Endothelial cell of umbilical vein (primary cell): Measurements from ENCODE around the gene JTB. TPM values are rescaled to one million over a fixed set of nuclear protein-coding genes. Genes with fewer than 3 reads are reported as not detected.

Experiments
- BruUV-seq: library from RNA; stranded (reverse); fragments of 400-500 nt; replicated peaks from 2 replicates; lab custom pipeline; 2021; lab: Mats Ljungman, UMichigan
- CTCF ChIA-PET: fragments of 300-600, 350-600 bp; sonication (Branson Sonifier 250); formaldehyde crosslinking; loops from one replicate; lab custom pipeline; 2021; ENCODE audit warnings: antibody characterized with exemption, inconsistent platforms; lab: Charles Lee
- POLR2A ChIA-PET: fragments of 300-600, 350-600 bp; sonication (Branson Sonifier 250); formaldehyde crosslinking; loops from one replicate; lab custom pipeline; 2021; ENCODE audit warnings: antibody characterized with exemption, inconsistent platforms; lab: Charles Lee
- DNase-seq: peaks from one replicate; pipeline ENCODE4 v3.0.0-alpha.2; 2011; ENCODE audit warnings: low read depth, low spot score
- FAIRE-seq: peaks from 2 replicates; lab custom pipeline; 2011; peaks lifted over from hg19 to GRCh38; lab: Jason Lieb, UNC
- H2AFZ ChIP-seq: 2 replicates; pipeline ENCODE4 v1.6.0; 2012; ENCODE audit warnings: low read depth, low read length, control low read depth, inconsistent platforms
- H3K27ac ChIP-seq: 2 replicates; pipeline ENCODE4 v1.5.1; 2011; ENCODE audit warnings: low read depth, mild to moderate bottlenecking, control low read depth, low read length, moderate library complexity; ENCODE audit not compliant: insufficient read depth
- H3K27me3 ChIP-seq, 2 experiments: 2 replicates each; pipeline versions ENCODE4 v1.6.0 to v1.6.1; 2011; ENCODE audit warnings: low read length in 2 of 2, mixed read lengths in 1 of 2; ENCODE audit not compliant: control insufficient read depth in 2 of 2, insufficient read depth in 2 of 2
- H3K36me3 ChIP-seq, 2 experiments: 2 replicates in 1 of 2; 3 replicates in 1 of 2; pipeline ENCODE4 v1.5.1; 2011; ENCODE audit warnings: low read length in 2 of 2, mild to moderate bottlenecking in 1 of 2, moderate library complexity in 1 of 2; ENCODE audit not compliant: control insufficient read depth in 2 of 2, insufficient read depth in 2 of 2; ENCODE audit errors: extremely low read depth in 1 of 2
- H3K4me1 ChIP-seq: 3 replicates; pipeline ENCODE4 v1.5.1; 2011; ENCODE audit warnings: mild to moderate bottlenecking, low read length; ENCODE audit not compliant: control insufficient read depth, insufficient read depth; ENCODE audit errors: extremely low read depth
- H3K4me2 ChIP-seq: 2 replicates; pipeline ENCODE4 v1.6.1; 2011; ENCODE audit warnings: low read length, control low read depth, mixed read lengths; ENCODE audit not compliant: insufficient read depth
- H3K4me3 ChIP-seq, 3 experiments: fragments of 200-600 bp in 1 of 3; sonication (generic), shearing (Covaris generic) in 1 of 3; replicated peaks in 1 of 3; 2 replicates each; pipeline ENCODE4 v1.5.1; 2011 to 2016; ENCODE audit warnings: control low read depth in 3 of 3, low read length in 3 of 3, mild to moderate bottlenecking in 2 of 3, inconsistent platforms in 1 of 3, low read depth in 1 of 3, moderate library complexity in 1 of 3; ENCODE audit not compliant: insufficient read depth in 1 of 3
- H3K79me2 ChIP-seq: 2 replicates; pipeline ENCODE4 v1.6.0; 2012; ENCODE audit warnings: low read length, inconsistent platforms; ENCODE audit not compliant: control insufficient read depth, insufficient read depth
- H3K9ac ChIP-seq: replicated peaks from 2 replicates; pipeline ENCODE3; 2011; ENCODE audit warnings: low read length, control low read depth; ENCODE audit not compliant: insufficient read depth; ENCODE audit errors: extremely low read depth
- H3K9me1 ChIP-seq: replicated peaks from 3 replicates; pipeline ENCODE4 v1.6.0; 2011; ENCODE audit warnings: mild to moderate bottlenecking, low read length; ENCODE audit not compliant: control insufficient read depth, insufficient read depth; ENCODE audit errors: extremely low read depth
- H3K9me3 ChIP-seq: replicated peaks from 2 replicates; pipeline ENCODE4 v1.5.1; 2012; ENCODE audit warnings: low read length, inconsistent platforms; ENCODE audit not compliant: control insufficient read depth, insufficient read depth
- H4K20me1 ChIP-seq: replicated peaks from 2 replicates; pipeline ENCODE3; 2011; ENCODE audit warnings: mild to moderate bottlenecking, low read length; ENCODE audit not compliant: control insufficient read depth, insufficient read depth; ENCODE audit errors: extremely low read depth
- EZH2 ChIP-seq: IDR thresholded peaks from 2 replicates; pipeline ENCODE4 v1.6.1; 2012; ENCODE audit warnings: borderline replicate concordance, low read depth, mild to moderate bottlenecking, moderate library complexity, low read length, inconsistent platforms; ENCODE audit not compliant: severe bottlenecking
- FOS ChIP-seq: IDR thresholded peaks from 2 replicates; pipeline ENCODE4 v1.6.1; 2011; ENCODE audit warnings: mild to moderate bottlenecking, low read length, moderate library complexity, borderline replicate concordance; ENCODE audit not compliant: insufficient read depth
- POLR2A ChIP-seq: IDR thresholded peaks from 2 replicates; pipeline ENCODE4 v1.6.1; 2012; ENCODE audit warnings: low read depth, mild to moderate bottlenecking, control low read depth, low read length
- POLR2AphosphoS5 ChIP-seq: IDR thresholded peaks from 2 replicates; pipeline ENCODE4 v1.6.1; 2012; ENCODE audit warnings: low read depth, mild to moderate bottlenecking, control low read depth, low read length, moderate library complexity; ENCODE audit not compliant: insufficient read depth
- dilution Hi-C: fragments of 300-500 bp; cut with MboI; formaldehyde crosslinking; loops from one replicate; pipeline ENCODE4 v1.15.0; 2019; ENCODE audit warnings: low sequenced_read_pairs; ENCODE audit not compliant: extremely low pct_ligation_motif_present
- intact Hi-C: fragments of 100-400 bp; cut with micrococcal nuclease; formaldehyde crosslinking; loops from one replicate; pipeline ENCODE4 v1.10.0; 2022
- polyA plus RNA-seq, 4 experiments: library from polyadenylated mRNA; depleted of rRNA in 3 of 4; stranded (reverse) in 3 of 4; unstranded in 1 of 4; fragments of >200 nt; gene quantifications; 2 replicates each; pipeline versions ENCODE4 v1.2.1 to v1.2.3, GENCODE V29; 2011 to 2012; ENCODE audit warnings: missing spikeins in 1 of 4
- total RNA-seq: library from RNA; stranded (reverse); gene quantifications from 2 replicates; pipeline ENCODE4 v1.2.3, GENCODE V29; 2021
- TF ChIP-seq, protein P1 (sequence below), 2 donors: IDR thresholded peaks; 1 replicate in 1 of 2; 2 replicates in 1 of 2; pipeline ENCODE4 v1.5.1; 2011; ENCODE audit warnings: low read length in 2 of 2, mild to moderate bottlenecking in 2 of 2, moderate library complexity in 2 of 2, control low read depth in 1 of 2, inconsistent platforms in 1 of 2, low read depth in 1 of 2; ENCODE audit not compliant: insufficient read depth in 1 of 2; ENCODE audit errors: extremely low read depth in 1 of 2
- TF ChIP-seq, protein P2 (sequence below): IDR thresholded peaks from 2 replicates; pipeline ENCODE4 v1.6.1; 2011; ENCODE audit not compliant: insufficient read depth, insufficient read length

The JTB gene
- total and polyA plus RNA-seq, 2 donors (not counting 3 experiments of a cell fraction or from before 2014, with no cell fraction given): 90.2 to 149 TPM

DNA sequence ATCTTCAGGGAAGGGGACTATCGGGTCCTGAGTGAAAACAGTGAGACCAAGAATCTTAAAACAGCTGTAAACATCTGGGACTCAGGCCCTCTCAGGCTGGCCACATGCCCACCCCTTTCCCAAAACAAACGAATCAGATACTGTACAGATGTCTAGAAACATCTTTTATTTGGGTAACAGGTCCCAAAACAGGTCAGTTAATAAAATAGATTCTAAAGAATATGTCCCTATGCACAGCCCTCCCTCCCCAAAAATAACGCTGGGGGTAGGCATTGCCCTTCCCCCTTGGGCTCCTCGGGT lies 18.6 kb downstream of the JTB start:
- H2AFZ ChIP-seq: peak overlapping the region; percentile 47
- ChIA-PET POLR2A (interaction anchor here (0.9 kb wide), 1 partner anchor 12 kb away, joined by 5 read pairs; the partner anchor contains the start of gene DENND4B), CTCF (interaction anchor here (1.5 to 4.2 kb wide), 4 partner anchors 8 to 22 kb away, joined by 4 to 25 read pairs (median 7); partner anchors contain the start of genes CREB3L4, DENND4B and JTB)
- no peaks in the 10 kb centered on the region for H3K9me1 ChIP-seq
- no peak overlapping the region for H3K4me3 ChIP-seq
- TF ChIP-seq FOS (no peak), POLR2AphosphoS5 (no peak), EZH2 (no peak)
- peak overlapping the region; percentile 31 for H3K4me2 ChIP-seq
- intact Hi-C loops (loop anchor here (1.0 kb wide), 4 partner anchors 13 to 36 kb away; partner anchors contain the start of genes DENND4B and JTB), dilution Hi-C loops (no loop called here)
- no peaks in the 10 kb centered on the region for H4K20me1 ChIP-seq
- DNase-seq (no peak), FAIRE-seq (no peak)
- H3K27me3 ChIP-seq: no peaks in the 10 kb centered on the region
- peaks cover 45% of the 10 kb centered on the region for H3K79me2 ChIP-seq
- no peak overlapping the region for H3K9ac ChIP-seq
- BruUV-seq: TSS peak; percentile 1
- H3K9me3 ChIP-seq: no peaks in the 10 kb centered on the region
- H3K36me3 ChIP-seq: peaks cover 0 to 15% of the 10 kb centered on the region in 2 experiments
- H3K27ac ChIP-seq: no peak overlapping the region
- H3K4me1 ChIP-seq: peaks cover 38% of the 10 kb centered on the region

DNA sequence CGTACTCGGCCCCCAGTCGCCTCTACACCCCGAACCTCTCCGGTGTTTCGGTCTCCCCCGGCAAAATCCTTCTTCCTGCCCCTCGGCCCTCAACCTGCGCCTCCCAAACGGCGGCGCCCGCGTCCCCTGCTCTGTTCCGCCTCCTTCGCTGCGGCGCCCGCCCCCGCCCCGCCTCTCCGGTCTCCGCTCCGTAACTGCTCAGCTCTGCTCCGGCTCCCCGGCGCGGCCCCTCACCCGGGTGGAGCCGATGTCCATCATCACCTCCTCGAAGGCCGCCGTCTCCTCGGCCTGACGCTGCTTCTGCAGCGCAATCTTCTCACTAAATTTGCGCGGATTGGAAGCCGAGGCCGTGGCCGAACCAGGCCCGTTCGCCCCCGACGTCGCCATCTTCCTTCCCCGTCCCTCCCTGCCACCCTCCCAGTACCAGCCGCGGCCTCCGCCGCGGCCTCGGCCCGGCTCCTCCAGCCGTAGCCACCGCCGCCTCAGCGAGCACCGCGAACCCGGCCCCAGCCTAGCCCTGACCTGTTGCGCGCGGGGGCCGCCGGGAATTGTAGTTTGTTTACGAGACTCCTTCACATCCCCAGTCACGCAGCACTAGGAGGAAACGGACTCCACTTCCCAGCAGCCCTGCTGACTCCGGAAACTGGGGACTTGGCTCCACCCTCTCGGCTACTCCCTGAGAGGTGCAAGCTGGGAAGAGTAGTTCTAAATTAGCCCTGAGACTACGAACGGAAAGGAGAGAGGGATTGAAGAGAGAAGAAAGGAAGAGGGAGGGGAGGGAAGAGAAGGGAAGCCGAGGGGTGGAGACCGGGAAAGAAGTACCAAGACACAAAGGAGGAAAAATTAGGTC lies 19.1 kb downstream of the JTB start, which contains the start of gene CRTC2:
CRTC2 (minus strand) TSS at position 502 of the 850 bp plus-strand sequence; CDS start at position 387, 115 bp downstream.
- no peaks in the 10 kb centered on the region for H3K9me3 ChIP-seq
- H3K9me1 ChIP-seq: no peaks in the 10 kb centered on the region
- peak within 1 kb of the TSS; percentile 72 for H3K4me2 ChIP-seq
- H3K36me3 ChIP-seq: peaks cover 0 to 17% of the 10 kb centered on the region in 2 experiments
- H3K27ac ChIP-seq: peak within 1 kb of the TSS; percentile 18
- H3K27me3 ChIP-seq: no peaks in the 10 kb centered on the region
- TF ChIP-seq POLR2AphosphoS5 (peak; percentile 81), POLR2A (peak; percentile 33)
- TF ChIP-seq, protein P1, sequence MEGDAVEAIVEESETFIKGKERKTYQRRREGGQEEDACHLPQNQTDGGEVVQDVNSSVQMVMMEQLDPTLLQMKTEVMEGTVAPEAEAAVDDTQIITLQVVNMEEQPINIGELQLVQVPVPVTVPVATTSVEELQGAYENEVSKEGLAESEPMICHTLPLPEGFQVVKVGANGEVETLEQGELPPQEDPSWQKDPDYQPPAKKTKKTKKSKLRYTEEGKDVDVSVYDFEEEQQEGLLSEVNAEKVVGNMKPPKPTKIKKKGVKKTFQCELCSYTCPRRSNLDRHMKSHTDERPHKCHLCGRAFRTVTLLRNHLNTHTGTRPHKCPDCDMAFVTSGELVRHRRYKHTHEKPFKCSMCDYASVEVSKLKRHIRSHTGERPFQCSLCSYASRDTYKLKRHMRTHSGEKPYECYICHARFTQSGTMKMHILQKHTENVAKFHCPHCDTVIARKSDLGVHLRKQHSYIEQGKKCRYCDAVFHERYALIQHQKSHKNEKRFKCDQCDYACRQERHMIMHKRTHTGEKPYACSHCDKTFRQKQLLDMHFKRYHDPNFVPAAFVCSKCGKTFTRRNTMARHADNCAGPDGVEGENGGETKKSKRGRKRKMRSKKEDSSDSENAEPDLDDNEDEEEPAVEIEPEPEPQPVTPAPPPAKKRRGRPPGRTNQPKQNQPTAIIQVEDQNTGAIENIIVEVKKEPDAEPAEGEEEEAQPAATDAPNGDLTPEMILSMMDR (IDR thresholded peaks at IDR 0.05; ENCODE audit: extremely low read depth in 1 of 2, insufficient read depth in 1 of 2, low read depth in 1 of 2, low read length in 2 of 2): no peak
- TF ChIP-seq, protein P2, sequence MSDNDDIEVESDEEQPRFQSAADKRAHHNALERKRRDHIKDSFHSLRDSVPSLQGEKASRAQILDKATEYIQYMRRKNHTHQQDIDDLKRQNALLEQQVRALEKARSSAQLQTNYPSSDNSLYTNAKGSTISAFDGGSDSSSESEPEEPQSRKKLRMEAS: no peak
- H3K79me2 ChIP-seq: peaks cover 45% of the 10 kb centered on the region
- peaks cover 35% of the 10 kb centered on the region for H3K4me1 ChIP-seq
- H3K9ac ChIP-seq: peak within 1 kb of the TSS; percentile 72
- H2AFZ ChIP-seq: peak within 1 kb of the TSS; percentile 47
- CTCF ChIA-PET: interaction anchor here (1.5 to 4.2 kb wide), 4 partner anchors 9 to 21 kb away, joined by 4 to 25 read pairs (median 7); partner anchors contain the start of genes CREB3L4, DENND4B and JTB
- peak; percentile 98 for DNase-seq
- intact Hi-C loops (loop anchor here (1.0 kb wide), 4 partner anchors 12 to 35 kb away; partner anchors contain the start of genes DENND4B and JTB), dilution Hi-C loops (no loop called here)
- POLR2A ChIA-PET: interaction anchor here (0.9 to 1.2 kb wide), 2 partner anchors 12 to 77 kb away, joined by 3 to 5 read pairs; partner anchors contain the start of gene DENND4B
- no peaks in the 10 kb centered on the region for H4K20me1 ChIP-seq
- BruUV-seq: no TSS peak
- FAIRE-seq: peak; percentile 100
- H3K4me3 ChIP-seq: peak within 1 kb of the TSS; percentile 47 to 80 (median 75)
